NCI-H69 (cell line): Measurements from ENCODE around the gene ALDH1L1.

Experiments used
- DNase-seq: peaks from one replicate; lab custom pipeline; 2025; lab: John Stamatoyannopoulos, UW

Gene ALDH1L1

GRCh38 chr3:126194713-126195305 is 14.4 kb upstream of the ALDH1L1 start:
- peak; percentile 0 for DNase-seq

- DNase-seq: no peak
Measured at GRCh38 chr3:126191246-126191645, 10.9 kb upstream of the ALDH1L1 start.

GRCh38 chr3:126187920-126188319 is 7.5 kb upstream of the ALDH1L1 start:
- no peak for DNase-seq

- no peak for DNase-seq
Measured at GRCh38 chr3:126186749-126187148, 6.4 kb upstream of the ALDH1L1 start.

GRCh38 chr3:126186271-126186670 is 5.9 kb upstream of the ALDH1L1 start:
- DNase-seq: no peak

- DNase-seq: no peak
Measured at GRCh38 chr3:126184465-126185000, 4.1 kb upstream of the ALDH1L1 start.

- DNase-seq: no peak
Measured at GRCh38 chr3:126181398-126181725, 976 bp upstream of the ALDH1L1 start.

GRCh38 chr3:126179825-126180476 is 435 bp downstream of the ALDH1L1 start:
- DNase-seq: no peak

- DNase-seq: no peak
Measured at GRCh38 chr3:126170073-126170777, 10.2 kb downstream of the ALDH1L1 start.

GRCh38 chr3:126167566-126167965 is 12.8 kb downstream of the ALDH1L1 start:
- no peak for DNase-seq

- no peak for DNase-seq
Measured at GRCh38 chr3:126166009-126166408, 14.4 kb downstream of the ALDH1L1 start.

GRCh38 chr3:126161309-126161708 is 19.1 kb downstream of the ALDH1L1 start:
- no peak for DNase-seq

- DNase-seq: no peak
Measured at GRCh38 chr3:126160243-126161210, 19.9 kb downstream of the ALDH1L1 start.

GRCh38 chr3:126159476-126159875 is 20.9 kb downstream of the ALDH1L1 start:
- no peak for DNase-seq

- DNase-seq: no peak
Measured at GRCh38 chr3:126158912-126159454, 21.4 kb downstream of the ALDH1L1 start.

- no peak for DNase-seq
Measured at GRCh38 chr3:126158016-126158911, 22.1 kb downstream of the ALDH1L1 start.

GRCh38 chr3:126157083-126157768 is 23.2 kb downstream of the ALDH1L1 start:
- DNase-seq: no peak

- peak; percentile 19 for DNase-seq
Measured at GRCh38 chr3:126156468-126156867, 23.9 kb downstream of the ALDH1L1 start.

GRCh38 chr3:126155819-126156218 is 24.6 kb downstream of the ALDH1L1 start:
- no peak for DNase-seq

GRCh38 chr3:126155280-126155640 is 25.1 kb downstream of the ALDH1L1 start:
- DNase-seq: no peak
